ENCODE data around the gene CD46. TPM values are rescaled to one million over a fixed set of nuclear protein-coding genes. Genes with fewer than 3 reads are reported as not detected.
"Not testable (repeated sequence)": the region's sequence is repeated elsewhere in the genome, so short reads cannot be mapped to it uniquely, and the experiment has no call there.

CD46 gene
- polyA plus RNA-seq, 1 donor, result 367 TPM

- DNase-seq, result no peak
Measured at GRCh38 chr1:207747627-207748492, 4.0 kb upstream of the CD46 start.

DNA sequence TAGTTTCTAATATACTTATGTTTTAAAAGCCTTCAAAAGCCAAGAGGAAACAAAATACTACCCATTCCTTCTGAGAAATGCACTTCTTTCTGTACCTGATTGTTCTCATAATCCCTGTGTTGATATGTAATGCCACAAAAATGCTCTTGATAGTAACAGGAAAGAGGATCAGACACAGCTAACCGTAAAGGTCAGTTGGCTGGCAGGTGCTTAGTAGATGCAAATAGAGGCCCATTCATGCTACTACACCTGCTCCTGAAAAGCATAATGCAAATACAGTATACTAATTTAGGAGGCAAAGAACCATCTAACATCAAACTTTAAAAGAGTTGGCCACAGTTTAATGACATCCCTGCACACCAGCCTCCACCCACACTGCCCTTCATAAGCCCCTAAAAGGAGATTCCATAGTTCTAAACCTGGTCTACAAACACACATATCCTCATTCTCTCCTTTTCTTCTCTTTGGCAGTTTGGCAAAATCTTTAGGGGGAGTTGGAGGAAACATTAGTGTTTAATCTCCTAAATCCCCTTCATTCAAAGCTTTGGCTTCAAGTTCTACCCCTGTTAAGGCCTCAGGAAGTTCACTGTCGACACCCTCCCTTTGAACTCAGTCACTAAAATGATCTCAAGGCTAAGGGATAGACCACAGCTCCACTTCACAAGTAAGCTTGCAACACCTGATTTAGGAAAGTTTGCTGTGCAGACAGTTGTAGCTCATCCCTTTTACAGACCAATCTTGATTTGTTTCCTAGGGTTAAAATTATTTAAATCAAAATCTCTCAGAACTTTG, 2.9 kb upstream of the CD46 start:
- DNase-seq, result no peak

DNA sequence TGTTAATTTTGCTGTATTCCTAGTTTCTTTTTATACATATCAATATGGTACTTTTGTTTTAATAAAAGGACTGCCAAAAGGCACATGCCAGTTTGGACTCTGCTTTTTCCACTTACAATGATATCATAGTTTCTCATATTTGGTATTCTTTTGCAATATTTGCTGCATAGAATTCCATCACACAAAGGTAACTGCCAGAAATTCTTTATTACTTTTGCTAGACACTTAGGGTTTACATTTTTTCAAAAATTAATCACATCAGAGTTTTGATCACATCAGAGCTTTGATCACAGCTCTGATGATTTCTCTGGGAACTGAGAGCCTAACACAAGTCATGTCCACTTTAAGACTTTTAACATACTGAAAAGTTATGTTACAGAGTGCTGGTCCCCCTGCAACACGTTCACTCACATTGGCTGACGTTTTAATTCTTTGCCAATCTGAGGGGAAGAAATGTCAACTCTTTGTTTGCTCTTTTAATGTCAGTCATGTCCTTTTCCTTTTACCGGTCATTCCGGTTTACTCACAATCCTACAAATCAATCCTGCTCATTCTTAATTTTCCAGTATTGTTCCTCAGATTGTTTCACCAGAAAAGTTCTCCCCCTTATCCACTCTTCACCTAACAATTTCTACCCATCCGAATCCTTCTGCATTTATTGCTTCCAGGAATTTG, 1.1 kb upstream of the CD46 start:
- DNase-seq, result no peak

DNA sequence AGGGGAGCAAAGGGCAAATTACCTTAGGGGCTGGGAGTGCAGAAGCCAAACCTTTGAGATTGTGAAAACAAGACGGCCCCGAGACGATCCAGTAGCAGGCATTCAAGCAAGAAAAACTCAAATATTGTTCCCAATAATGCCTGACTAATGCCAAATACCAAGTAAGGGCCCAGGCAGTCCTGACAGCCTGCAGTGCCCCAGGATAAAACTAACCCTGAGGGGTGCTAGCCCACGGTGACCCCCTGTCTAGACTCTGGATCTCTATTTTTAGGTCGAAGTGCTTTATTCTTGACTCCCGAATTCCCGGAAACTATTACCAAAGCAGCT, 428 bp upstream of the CD46 start:
- not testable (repeated sequence) for DNase-seq

- DNase-seq, result peak; percentile 26
Measured at GRCh38 chr1:207752456-207752998, 673 bp downstream of the CD46 start.

- no peak for DNase-seq
Measured at GRCh38 chr1:207753611-207754010, 1.8 kb downstream of the CD46 start.

DNA sequence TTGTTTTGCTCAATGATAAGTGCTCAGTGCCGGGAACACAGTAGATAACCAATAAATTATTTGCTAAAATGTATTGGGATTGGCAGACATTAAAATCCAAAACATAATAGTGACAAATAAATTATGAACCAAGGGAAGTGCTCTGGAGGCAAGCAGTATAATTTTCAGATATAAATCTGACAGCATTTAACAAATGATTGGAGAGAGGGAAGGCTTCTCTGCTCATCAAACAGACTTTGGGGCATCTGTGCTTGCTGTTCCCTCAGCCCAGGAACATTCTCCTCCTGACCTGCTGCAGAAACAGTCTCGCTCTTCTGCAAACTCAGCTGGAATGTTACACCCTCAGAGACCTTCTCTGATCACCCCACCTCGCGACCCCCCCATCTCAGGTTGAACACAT, 2.2 kb downstream of the CD46 start:
- DNase-seq, result no peak

DNA sequence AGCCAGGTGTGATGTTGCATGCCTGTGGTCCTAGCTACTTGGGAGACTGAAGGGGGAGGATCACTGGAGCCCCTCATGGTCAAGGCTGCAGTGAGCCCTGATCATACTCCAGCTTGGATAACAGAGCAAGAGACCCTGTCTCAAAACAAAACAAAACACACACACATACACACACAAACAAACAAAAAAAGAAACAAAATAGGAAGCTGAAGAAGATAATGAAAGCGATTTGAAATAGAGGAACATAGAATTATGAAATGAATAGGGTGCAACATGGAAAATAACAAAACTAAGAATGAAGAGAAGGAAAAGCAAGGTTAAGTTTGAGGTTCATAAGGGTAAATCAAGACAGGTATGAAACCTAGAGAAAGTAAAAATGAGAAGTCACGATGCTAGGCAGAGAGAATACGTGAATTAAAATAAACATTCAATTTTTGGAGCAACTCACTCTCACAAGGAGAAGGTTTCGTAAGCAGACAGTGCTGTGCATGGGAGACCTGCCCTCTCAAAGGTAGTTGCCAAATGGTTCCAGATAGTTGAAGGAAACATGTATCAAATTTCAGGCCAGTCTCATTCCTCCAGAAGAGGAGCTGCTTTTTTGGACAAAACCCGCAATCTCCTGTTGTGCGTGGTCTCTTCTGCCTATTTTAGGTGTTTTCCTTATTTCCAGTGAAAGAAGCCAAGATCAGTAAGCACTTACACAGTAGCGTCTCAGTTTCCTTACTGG, 3.3 kb downstream of the CD46 start:
- no peak for DNase-seq

DNA sequence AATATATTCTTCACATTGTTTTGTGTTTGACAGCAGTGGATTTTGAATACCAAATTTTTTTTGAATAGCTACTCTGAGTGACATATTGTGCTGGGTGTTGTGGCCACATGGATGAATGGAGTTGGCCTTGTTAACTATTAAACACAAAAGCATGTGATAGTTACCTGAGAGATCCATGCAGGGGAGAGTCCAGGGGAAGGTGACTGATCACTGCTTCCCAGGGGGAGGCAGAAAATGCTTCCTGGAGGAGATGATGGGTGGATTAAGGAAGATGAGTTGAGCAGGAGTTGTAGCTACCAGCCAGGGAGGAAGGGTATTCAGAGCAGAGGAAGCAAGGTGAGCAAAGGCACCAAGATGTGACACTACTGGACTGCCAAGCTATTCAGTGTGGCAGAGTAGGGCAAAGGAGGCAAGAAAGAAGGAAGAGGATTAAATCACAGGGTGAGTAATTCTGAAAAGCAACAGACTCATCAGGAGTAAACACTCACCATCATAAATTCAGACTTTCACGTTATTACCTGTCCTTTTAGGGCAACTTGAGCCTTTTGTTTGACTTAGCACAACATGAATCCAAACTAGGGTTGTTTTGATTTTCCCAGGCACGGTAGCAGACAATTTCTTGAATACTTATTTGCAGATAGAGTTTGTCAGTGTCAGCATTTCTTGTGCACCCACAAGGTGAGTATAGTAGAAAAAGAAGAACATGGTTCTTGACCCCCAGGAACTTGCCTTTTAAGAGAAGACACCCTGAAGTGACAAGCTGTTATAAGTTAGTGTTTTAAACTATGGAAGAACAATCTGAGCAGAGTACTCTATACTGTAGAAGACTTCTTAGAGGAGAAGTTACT, 4.2 kb downstream of the CD46 start:
- no peak for DNase-seq

DNA sequence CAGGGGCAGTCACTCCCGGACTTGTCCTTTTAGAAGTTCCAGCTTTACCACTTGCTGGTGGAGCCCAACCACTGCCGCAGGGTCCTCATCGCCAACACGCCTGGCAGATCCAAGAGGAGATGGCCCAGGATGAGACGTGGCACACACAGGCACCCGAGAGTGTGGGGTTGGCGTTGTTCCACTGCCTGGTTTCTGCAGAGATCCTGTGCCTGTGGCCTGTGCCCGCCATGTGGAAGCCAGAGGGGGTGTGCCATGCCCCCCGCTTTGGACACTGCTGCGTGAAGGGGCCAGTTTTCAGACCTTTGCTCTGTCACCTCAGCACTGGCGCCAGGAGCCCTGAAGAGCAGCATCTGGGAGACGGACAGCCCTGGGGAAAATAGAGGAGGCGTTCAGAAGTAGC, 10.8 kb downstream of the CD46 start:
- DNase-seq, result no peak

GRCh38 chr1:207763091-207763490, 11.2 kb downstream of the CD46 start:
- no peak for DNase-seq

GRCh38 chr1:207763972-207764371, 12.1 kb downstream of the CD46 start:
- no peak for DNase-seq

- DNase-seq, result no peak
Measured at GRCh38 chr1:207766569-207766968, 14.7 kb downstream of the CD46 start.

- DNase-seq, result not testable (repeated sequence)
Measured at GRCh38 chr1:207770514-207770913, 18.7 kb downstream of the CD46 start.

- DNase-seq, result not testable (repeated sequence)
Measured at GRCh38 chr1:207776045-207776444, 24.2 kb downstream of the CD46 start.

DNA sequence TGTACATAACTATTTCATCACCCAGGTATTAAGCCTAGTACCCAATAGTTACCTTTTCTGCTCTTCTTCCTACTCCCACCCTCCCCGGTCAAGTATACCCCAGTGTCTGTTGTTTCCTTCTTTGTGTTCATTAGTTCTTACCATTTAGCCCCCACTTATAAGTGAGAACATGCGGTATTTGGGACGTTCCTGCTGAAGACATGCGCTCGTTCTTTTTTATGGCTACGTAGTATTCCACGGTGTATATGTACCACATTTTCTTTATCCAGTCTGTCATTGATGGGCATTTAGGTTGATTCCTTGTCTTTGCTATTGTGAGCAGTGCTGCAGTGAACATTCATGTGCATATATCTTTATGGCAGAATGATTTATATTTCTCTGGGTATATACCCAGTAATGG, 25.6 kb downstream of the CD46 start:
- not testable (repeated sequence) for DNase-seq

DNA sequence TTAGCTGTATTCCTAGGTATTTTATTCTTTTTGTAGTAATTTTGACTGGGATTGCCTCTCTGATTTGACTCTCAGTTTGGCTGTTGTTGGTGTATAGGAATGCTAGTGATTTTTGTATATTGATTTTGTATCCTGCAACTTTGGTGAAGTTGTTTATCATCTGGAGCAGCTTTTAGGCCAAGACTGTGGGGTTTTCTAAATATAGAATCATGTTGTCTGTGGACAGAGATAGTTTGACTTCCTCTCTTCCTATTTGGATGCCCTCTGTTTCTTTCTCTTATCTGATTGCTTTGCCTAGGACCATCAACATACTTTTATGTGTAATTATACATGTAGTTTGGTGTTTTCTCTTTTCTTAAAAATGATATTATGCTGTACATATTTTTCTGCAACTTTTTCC, 27.2 kb downstream of the CD46 start:
- DNase-seq, result no peak

GRCh38 chr1:207781312-207781711, 29.5 kb downstream of the CD46 start:
- no peak for DNase-seq

DNA sequence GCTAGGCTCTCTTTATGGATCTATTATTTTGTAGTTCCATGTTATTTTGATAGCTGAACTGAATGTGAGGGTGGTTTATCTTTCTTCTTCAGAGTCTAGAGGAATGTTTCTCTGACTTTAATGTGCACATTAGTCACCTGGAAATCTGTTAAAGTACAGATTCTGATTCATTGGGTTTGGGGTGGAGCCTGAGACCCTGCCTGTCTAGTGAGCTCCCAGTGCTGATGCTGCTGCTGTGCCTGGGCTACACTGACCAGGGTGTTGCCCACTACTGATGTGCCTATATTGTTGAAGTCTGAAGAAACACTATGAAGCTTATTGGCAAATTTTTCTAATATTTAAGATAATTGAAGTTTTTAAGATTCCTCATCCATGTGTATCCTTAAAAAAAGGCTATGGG, 35.9 kb downstream of the CD46 start:
- DNase-seq, result no peak

DNA sequence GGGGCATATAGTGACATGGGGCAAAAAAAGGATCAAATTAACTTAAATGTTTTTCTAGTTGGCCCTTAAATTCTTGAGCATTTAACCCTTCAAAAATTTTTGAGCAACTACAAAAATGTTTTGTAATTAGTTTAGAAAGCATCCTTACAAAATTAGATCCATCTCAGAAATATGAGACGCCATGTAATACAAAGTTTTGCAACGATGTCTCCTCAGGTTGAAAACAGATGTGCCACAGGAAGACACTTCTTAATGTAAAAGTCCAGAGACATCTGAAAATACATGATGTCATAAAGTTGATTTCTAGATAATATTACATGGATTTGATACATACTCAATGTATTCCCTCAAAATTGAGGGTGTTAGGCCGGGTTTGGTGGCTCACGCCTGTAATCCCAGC, 37.5 kb downstream of the CD46 start:
- DNase-seq, result no peak
